ENCODE results near the gene NOL8. TPM values are rescaled to one million over a fixed set of nuclear protein-coding genes. Genes with fewer than 3 reads are reported as not detected.

NOL8 gene
- polyA plus RNA-seq, 1 donor (not counting 4 experiments of a cell fraction or from before 2014, with no cell fraction given): 28.9 TPM

GRCh38 chr9:92299116-92299515 is 26.0 kb downstream of the NOL8 start:
- Histone ChIP-seq H3K4me2 (ENCODE audit: control insufficient read depth, extremely low read depth, insufficient read depth, low read depth, low read length) (no peak overlapping the region), H3K4me3 (ENCODE audit: control insufficient read depth in 2 of 3, extremely low read depth in 1 of 3, insufficient read depth in 2 of 3, low read depth in 1 of 3, low read length in 3 of 3) (no peak overlapping the region), H2AFZ (ENCODE audit: control insufficient read depth, low read length) (no peak overlapping the region), H3K9ac (ENCODE audit: control insufficient read depth, extremely low read depth, insufficient read depth, low read length) (no peak overlapping the region), H3K27ac (ENCODE audit: control insufficient read depth, insufficient read depth, low read length) (no peak overlapping the region), H3K79me2 (ENCODE audit: control insufficient read depth, insufficient read depth, low read length) (peaks cover 3% of the 10 kb centered on the region), H3K4me1 (ENCODE audit: control insufficient read depth, extremely low read depth, insufficient read depth, low read length) (peaks cover 22% of the 10 kb centered on the region), H3K27me3 (ENCODE audit: control insufficient read depth, extremely low read depth, insufficient read depth, low read length) (no peaks in the 10 kb centered on the region), H3K36me3 (ENCODE audit: control insufficient read depth in 2 of 2, extremely low read depth in 1 of 2, insufficient read depth in 2 of 2, low read length in 2 of 2) (peaks cover 14 to 21% of the 10 kb centered on the region in 2 experiments), H3K9me3 (ENCODE audit: control insufficient read depth, low read depth, low read length) (no peaks in the 10 kb centered on the region), H3K9me1 (ENCODE audit: control insufficient read depth, extremely low read depth, insufficient read depth, low read length) (no peaks in the 10 kb centered on the region), H4K20me1 (ENCODE audit: control insufficient read depth, extremely low read depth, insufficient read depth, low read length) (no peaks in the 10 kb centered on the region)
- FAIRE-seq: no peak
- TF ChIP-seq EZH2 (IDR thresholded peaks at IDR 0.05; ENCODE audit: low read length) (no peak), CTCF (optimal IDR thresholded peaks at IDR 0.05 in 1 of 3, IDR thresholded peaks at IDR 0.05 in 1 of 3, conservative IDR thresholded peaks at IDR 0.05 in 1 of 3; ENCODE audit: extremely low read depth in 1 of 3, insufficient read depth in 2 of 3, low read length in 3 of 3) (no peak)
- no peak for DNase-seq (ENCODE audit: low read depth, low spot score)
- dilution Hi-C loops (cut with MboI; ENCODE audit: extremely low pct_ligation_motif_present, low sequenced_read_pairs): no loop called here

GRCh38 chr9:92298036-92298435 is 27.1 kb downstream of the NOL8 start:
- no peak overlapping the region for H2AFZ ChIP-seq (ENCODE audit: control insufficient read depth, low read length)
- peaks cover 7% of the 10 kb centered on the region for H3K79me2 ChIP-seq (ENCODE audit: control insufficient read depth, insufficient read depth, low read length)
- TF ChIP-seq EZH2 (IDR thresholded peaks at IDR 0.05; ENCODE audit: low read length): no peak
- TF ChIP-seq CTCF (optimal IDR thresholded peaks at IDR 0.05 in 1 of 3, IDR thresholded peaks at IDR 0.05 in 1 of 3, conservative IDR thresholded peaks at IDR 0.05 in 1 of 3; ENCODE audit: extremely low read depth in 1 of 3, insufficient read depth in 2 of 3, low read length in 3 of 3): no peak
- no peak overlapping the region for H3K4me2 ChIP-seq (ENCODE audit: control insufficient read depth, extremely low read depth, insufficient read depth, low read depth, low read length)
- H4K20me1 ChIP-seq (ENCODE audit: control insufficient read depth, extremely low read depth, insufficient read depth, low read length): no peaks in the 10 kb centered on the region
- no peaks in the 10 kb centered on the region for H3K9me1 ChIP-seq (ENCODE audit: control insufficient read depth, extremely low read depth, insufficient read depth, low read length)
- dilution Hi-C loops (cut with MboI; ENCODE audit: extremely low pct_ligation_motif_present, low sequenced_read_pairs): no loop called here
- DNase-seq (ENCODE audit: low read depth, low spot score) (no peak), FAIRE-seq (no peak)
- H3K9ac ChIP-seq (ENCODE audit: control insufficient read depth, extremely low read depth, insufficient read depth, low read length): no peak overlapping the region
- peaks cover 11 to 16% of the 10 kb centered on the region in 2 experiments for H3K36me3 ChIP-seq (ENCODE audit: control insufficient read depth in 2 of 2, extremely low read depth in 1 of 2, insufficient read depth in 2 of 2, low read length in 2 of 2)
- no peaks in the 10 kb centered on the region for H3K27me3 ChIP-seq (ENCODE audit: control insufficient read depth, extremely low read depth, insufficient read depth, low read length)
- H3K4me3 ChIP-seq (ENCODE audit: control insufficient read depth in 2 of 3, extremely low read depth in 1 of 3, insufficient read depth in 2 of 3, low read depth in 1 of 3, low read length in 3 of 3): no peak overlapping the region
- H3K9me3 ChIP-seq (ENCODE audit: control insufficient read depth, low read depth, low read length): no peaks in the 10 kb centered on the region
- peaks cover 23% of the 10 kb centered on the region for H3K4me1 ChIP-seq (ENCODE audit: control insufficient read depth, extremely low read depth, insufficient read depth, low read length)
- no peak overlapping the region for H3K27ac ChIP-seq (ENCODE audit: control insufficient read depth, insufficient read depth, low read length)
